ENCODE data around the gene KCNK1. TPM values are rescaled to one million over a fixed set of nuclear protein-coding genes. Genes with fewer than 3 reads are reported as not detected.

The KCNK1 gene
- polyA plus RNA-seq, 1 of the 3 experiments (the other 2 are of a cell fraction) = 10.6 TPM

DNA sequence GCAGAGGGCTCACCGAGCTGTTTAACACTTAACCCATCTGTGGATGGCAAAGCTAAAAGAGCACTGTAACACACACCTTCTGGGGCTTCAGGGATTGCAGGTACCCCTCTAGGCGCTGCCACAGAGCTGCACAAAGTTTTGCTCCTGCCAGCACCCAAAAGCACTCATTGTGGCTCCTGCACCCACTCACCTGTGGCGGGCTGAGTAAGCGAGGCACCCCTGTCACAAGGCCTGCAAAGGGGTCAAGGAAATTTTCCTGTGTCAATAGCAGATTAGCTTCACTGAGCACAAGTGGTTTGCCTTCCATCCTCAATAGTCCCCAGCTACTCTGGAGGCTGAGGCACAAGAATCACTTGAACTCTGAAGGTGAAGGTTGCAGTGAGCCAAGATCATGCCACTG lies 29.5 kb upstream of the KCNK1 start:
- no peak overlapping the region for H3K9ac ChIP-seq
- no peaks in the 10 kb centered on the region for H3K79me2 ChIP-seq (ENCODE audit: insufficient read depth)
- ChIA-PET CTCF (no interaction called here), POLR2A (no interaction called here)
- H3K9me3 ChIP-seq = no peaks in the 10 kb centered on the region
- no peak overlapping the region for H3K27ac ChIP-seq (ENCODE audit: low read depth in 2 of 2, low read length in 1 of 2)
- 67% methylated on average over 3 of the region's 4 CpGs for WGBS (ENCODE audit: low lambda C conversion rate)
- H4K20me1 ChIP-seq (ENCODE audit: insufficient read depth) = no peaks in the 10 kb centered on the region
- H3K4me1 ChIP-seq (ENCODE audit: control insufficient read depth in 1 of 2, insufficient read depth in 2 of 2, low read depth in 1 of 2, low read length in 1 of 2) = peaks cover 0 to 8% of the 10 kb centered on the region in 2 experiments; a peak in 2 of 4 replicates
- no peaks in the 10 kb centered on the region for H3F3A ChIP-seq (replicated peaks; ENCODE audit: insufficient read depth)
- no peaks in the 10 kb centered on the region for H3K27me3 ChIP-seq (ENCODE audit: insufficient read depth)
- no peaks in the 10 kb centered on the region for H3K9me2 ChIP-seq
- H3K4me2 ChIP-seq = no peak overlapping the region
- DNase-seq = no peak
- H3K36me3 ChIP-seq (replicated peaks in 1 of 2; ENCODE audit: control insufficient read depth in 1 of 2, insufficient read depth in 2 of 2, low read length in 1 of 2) = no peaks in the 10 kb centered on the region
- H2AFZ ChIP-seq (ENCODE audit: low read depth) = no peak overlapping the region
- no peak overlapping the region for H3K4me3 ChIP-seq (ENCODE audit: low read depth in 2 of 2, low read length in 1 of 2)
- TF ChIP-seq RFX5 (IDR thresholded peaks at IDR 0.05; ENCODE audit: low read length) (no peak), YY1 (IDR thresholded peaks at IDR 0.05; ENCODE audit: low read depth) (no peak), ELF1 (IDR thresholded peaks at IDR 0.05) (no peak), RXRA (IDR thresholded peaks at IDR 0.05; ENCODE audit: borderline replicate concordance, low read depth) (no peak), POLR2AphosphoS5 (IDR thresholded peaks at IDR 0.05; ENCODE audit: low read depth, low read length) (no peak), FOXM1 (IDR thresholded peaks at IDR 0.05; ENCODE audit: low read depth) (no peak), GABPA (IDR thresholded peaks at IDR 0.05; ENCODE audit: low read depth) (no peak), TCF12 (IDR thresholded peaks at IDR 0.05) (no peak), GATA2 (CRISPR knock-in tag; IDR thresholded peaks at IDR 0.05) (no peak), RCOR1 (IDR thresholded peaks at IDR 0.05; ENCODE audit: low read length) (no peak), SMC3 (IDR thresholded peaks at IDR 0.05; ENCODE audit: low read depth, low read length) (no peak)
- TF ChIP-seq, protein P1, sequence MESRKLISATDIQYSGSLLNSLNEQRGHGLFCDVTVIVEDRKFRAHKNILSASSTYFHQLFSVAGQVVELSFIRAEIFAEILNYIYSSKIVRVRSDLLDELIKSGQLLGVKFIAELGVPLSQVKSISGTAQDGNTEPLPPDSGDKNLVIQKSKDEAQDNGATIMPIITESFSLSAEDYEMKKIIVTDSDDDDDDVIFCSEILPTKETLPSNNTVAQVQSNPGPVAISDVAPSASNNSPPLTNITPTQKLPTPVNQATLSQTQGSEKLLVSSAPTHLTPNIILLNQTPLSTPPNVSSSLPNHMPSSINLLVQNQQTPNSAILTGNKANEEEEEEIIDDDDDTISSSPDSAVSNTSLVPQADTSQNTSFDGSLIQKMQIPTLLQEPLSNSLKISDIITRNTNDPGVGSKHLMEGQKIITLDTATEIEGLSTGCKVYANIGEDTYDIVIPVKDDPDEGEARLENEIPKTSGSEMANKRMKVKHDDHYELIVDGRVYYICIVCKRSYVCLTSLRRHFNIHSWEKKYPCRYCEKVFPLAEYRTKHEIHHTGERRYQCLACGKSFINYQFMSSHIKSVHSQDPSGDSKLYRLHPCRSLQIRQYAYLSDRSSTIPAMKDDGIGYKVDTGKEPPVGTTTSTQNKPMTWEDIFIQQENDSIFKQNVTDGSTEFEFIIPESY (IDR thresholded peaks at IDR 0.05; ENCODE audit: borderline replicate concordance, low read depth) = no peak
- TF ChIP-seq, protein P2, sequence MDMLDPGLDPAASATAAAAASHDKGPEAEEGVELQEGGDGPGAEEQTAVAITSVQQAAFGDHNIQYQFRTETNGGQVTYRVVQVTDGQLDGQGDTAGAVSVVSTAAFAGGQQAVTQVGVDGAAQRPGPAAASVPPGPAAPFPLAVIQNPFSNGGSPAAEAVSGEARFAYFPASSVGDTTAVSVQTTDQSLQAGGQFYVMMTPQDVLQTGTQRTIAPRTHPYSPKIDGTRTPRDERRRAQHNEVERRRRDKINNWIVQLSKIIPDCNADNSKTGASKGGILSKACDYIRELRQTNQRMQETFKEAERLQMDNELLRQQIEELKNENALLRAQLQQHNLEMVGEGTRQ (IDR thresholded peaks at IDR 0.05; ENCODE audit: borderline replicate concordance, low read depth, low read length) = no peak
- TF ChIP-seq, protein P3, sequence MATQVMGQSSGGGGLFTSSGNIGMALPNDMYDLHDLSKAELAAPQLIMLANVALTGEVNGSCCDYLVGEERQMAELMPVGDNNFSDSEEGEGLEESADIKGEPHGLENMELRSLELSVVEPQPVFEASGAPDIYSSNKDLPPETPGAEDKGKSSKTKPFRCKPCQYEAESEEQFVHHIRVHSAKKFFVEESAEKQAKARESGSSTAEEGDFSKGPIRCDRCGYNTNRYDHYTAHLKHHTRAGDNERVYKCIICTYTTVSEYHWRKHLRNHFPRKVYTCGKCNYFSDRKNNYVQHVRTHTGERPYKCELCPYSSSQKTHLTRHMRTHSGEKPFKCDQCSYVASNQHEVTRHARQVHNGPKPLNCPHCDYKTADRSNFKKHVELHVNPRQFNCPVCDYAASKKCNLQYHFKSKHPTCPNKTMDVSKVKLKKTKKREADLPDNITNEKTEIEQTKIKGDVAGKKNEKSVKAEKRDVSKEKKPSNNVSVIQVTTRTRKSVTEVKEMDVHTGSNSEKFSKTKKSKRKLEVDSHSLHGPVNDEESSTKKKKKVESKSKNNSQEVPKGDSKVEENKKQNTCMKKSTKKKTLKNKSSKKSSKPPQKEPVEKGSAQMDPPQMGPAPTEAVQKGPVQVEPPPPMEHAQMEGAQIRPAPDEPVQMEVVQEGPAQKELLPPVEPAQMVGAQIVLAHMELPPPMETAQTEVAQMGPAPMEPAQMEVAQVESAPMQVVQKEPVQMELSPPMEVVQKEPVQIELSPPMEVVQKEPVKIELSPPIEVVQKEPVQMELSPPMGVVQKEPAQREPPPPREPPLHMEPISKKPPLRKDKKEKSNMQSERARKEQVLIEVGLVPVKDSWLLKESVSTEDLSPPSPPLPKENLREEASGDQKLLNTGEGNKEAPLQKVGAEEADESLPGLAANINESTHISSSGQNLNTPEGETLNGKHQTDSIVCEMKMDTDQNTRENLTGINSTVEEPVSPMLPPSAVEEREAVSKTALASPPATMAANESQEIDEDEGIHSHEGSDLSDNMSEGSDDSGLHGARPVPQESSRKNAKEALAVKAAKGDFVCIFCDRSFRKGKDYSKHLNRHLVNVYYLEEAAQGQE (IDR thresholded peaks at IDR 0.05; ENCODE audit: low read depth, low read length) = no peak
